WI38 (cell line): Measurements from ENCODE around the gene EZH2.

Source experiments
- H3K4me3 ChIP-seq: 2 replicates; pipeline ENCODE4 v1.5.1; 2011; ENCODE audit warnings: low read depth, mild to moderate bottlenecking, control low read depth, low read length
- CTCF ChIP-seq: IDR thresholded peaks from 2 replicates; pipeline ENCODE4 v1.5.1; 2012; ENCODE audit warnings: low read depth, mild to moderate bottlenecking, control low read depth, low read length

EZH2 gene

GRCh38 chr7:148847815-148848734, 36.0 kb downstream of the EZH2 start:
- H3K4me3 ChIP-seq = no peak overlapping the region
- TF ChIP-seq CTCF = no peak

GRCh38 chr7:148838905-148839304, 45.2 kb downstream of the EZH2 start:
- H3K4me3 ChIP-seq = no peak overlapping the region
- TF ChIP-seq CTCF = no peak

- no peak overlapping the region for H3K4me3 ChIP-seq
- no peak for TF ChIP-seq CTCF
Observed at GRCh38 chr7:148835854-148836253, 48.2 kb downstream of the EZH2 start.

GRCh38 chr7:148834605-148835004, 49.5 kb downstream of the EZH2 start:
- TF ChIP-seq CTCF = no peak
- no peak overlapping the region for H3K4me3 ChIP-seq

GRCh38 chr7:148831782-148832181, 52.3 kb downstream of the EZH2 start:
- no peak overlapping the region for H3K4me3 ChIP-seq
- TF ChIP-seq CTCF = no peak

- H3K4me3 ChIP-seq = no peak overlapping the region
- no peak for TF ChIP-seq CTCF
Observed at GRCh38 chr7:148830897-148831692, 53.0 kb downstream of the EZH2 start.

GRCh38 chr7:148828965-148829364, 55.1 kb downstream of the EZH2 start:
- H3K4me3 ChIP-seq = no peak overlapping the region
- TF ChIP-seq CTCF = no peak
